ENCODE data around the gene TEX10.
"Not testable (repeated sequence)": the region's sequence is repeated elsewhere in the genome, so short reads cannot be mapped to it uniquely, and the experiment has no call there.

Gene TEX10

DNA sequence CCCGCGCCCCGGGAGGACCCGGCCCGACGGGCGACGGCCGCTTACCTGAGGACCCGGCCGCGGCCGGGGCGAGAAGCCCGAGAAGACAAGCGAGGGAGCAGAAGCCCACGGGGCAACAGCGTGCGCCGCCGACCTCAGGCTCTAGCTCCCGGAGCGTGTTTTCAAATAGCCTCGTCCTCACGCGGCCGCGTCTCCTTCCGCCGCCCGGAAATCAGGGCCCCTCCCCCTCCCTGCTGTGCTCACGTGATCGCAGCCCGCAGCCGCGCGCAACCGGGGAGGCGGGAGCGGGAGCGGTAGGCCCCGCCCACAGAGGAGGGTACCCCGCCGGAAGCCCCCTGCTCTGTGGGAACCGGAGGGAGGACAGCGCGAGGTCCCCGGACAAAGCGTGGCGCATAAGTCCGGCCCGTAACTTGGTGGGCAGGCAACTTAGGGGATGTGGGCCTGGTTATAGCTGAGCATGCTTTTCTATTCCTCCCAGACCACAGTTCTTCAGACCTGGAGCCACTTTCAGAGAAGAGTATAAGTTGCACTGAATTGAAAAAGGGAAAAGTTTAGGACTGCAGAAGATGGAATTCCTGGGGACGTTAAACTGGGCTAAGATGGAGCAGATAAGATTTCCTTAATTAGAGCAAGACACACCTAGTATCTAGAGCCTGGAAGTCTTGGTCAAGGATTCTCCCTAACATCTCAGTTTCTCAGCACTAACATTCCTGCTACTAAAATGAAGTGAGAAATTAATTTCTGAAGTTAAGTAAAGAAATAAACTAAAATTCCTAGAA is at the start of gene TEX10:
TSS of gene TEX10 (minus strand) at position 216 of the 779 bp plus-strand sequence. CDS start 3,579 bp downstream, outside the sequence.
- DNase-seq (ENCODE audit: low spot score) = peak; percentile 98

DNA sequence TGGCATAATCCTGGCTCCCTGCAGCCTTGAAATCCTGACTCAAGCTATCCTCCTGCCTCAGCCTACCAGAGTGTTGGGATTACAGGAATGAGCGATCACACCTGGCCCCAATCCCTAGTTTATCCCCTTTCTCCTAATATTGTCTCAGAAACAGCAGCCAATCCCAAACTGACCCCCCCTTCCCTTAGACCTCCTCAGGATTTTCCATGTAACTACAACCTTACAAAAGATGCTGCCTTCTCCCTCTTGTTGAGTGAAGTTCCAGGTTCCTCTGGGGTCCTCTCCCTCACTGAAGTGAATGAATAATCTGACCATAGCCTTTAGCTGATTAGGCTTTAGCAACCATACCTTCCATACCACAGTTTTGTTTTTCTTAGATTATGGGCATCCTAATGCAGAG is 48.3 kb upstream of the TEX10 start:
- peak; percentile 20 for DNase-seq (ENCODE audit: low spot score)

DNA sequence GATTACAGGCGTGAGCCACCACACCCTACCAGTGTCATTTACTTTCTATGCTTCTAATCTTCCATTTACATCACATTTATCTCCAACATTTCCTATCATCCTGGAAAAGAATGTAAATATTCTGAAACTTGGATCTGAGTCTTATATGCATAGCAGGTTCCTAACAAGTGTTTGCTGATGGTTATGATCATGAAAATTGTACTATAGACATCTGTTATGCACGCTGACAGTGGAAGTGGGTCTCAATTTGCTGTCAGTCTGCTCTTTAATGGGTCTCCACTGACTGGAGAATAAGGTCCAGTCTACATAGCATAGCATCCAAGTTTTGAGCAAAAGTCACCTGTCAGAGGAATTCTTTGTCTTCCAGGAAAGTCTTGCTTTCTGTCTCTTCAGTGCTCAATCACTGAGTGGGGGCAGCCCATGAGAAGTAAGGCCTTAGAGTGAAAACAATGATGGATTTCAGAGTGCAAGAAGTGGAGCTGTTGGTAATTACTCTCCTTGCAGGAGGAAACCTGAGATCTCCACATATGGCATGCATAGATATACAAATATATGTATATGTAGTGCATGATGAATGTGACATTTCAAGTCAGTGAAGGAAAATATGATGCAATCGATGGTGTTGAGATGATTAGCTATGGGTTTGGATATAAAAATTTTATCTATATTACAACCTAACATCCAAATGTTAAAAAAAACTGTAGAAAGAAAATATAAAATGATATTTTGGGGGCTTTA is 45.0 kb upstream of the TEX10 start:
- DNase-seq (ENCODE audit: low spot score) = no peak

DNA sequence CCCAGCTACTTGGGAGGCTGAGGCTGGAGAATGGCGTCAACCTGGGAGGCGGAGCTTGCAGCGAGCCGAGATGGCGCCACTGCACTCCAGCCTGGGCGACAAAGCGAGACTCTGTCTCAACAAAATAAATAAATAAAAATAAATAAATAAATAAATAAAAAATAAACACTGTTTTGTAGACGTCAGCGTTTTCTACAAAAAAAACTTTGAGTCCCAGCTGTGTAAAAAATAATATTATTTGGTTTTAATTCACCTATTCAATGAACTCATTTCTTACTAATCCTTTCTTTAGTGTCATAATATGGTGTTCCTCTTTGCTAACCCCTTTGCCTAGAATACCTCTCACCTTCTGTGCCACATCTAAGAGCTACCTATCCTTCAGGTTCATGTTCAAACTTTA is 44.0 kb upstream of the TEX10 start:
- DNase-seq (ENCODE audit: low spot score) = no peak

DNA sequence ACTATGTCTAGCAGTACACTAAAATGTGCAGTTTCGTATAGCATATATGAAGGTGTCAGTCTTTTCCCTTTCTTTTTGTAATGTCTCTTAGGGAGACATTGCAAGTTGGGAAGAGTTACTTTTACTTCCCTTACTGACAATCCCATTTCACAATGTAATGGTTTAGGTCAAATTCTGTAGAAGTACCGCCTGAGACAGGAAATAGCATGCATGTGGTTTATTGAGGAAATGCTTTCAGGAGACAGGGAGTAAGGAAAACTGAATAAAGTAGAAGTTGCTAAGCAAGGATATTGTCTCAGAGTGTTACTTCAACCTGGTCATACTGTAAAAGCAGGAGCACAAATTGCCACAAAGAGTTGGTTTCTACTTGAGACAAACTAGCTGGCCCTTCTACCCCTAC is 42.1 kb upstream of the TEX10 start:
- DNase-seq (ENCODE audit: low spot score) = no peak

DNA sequence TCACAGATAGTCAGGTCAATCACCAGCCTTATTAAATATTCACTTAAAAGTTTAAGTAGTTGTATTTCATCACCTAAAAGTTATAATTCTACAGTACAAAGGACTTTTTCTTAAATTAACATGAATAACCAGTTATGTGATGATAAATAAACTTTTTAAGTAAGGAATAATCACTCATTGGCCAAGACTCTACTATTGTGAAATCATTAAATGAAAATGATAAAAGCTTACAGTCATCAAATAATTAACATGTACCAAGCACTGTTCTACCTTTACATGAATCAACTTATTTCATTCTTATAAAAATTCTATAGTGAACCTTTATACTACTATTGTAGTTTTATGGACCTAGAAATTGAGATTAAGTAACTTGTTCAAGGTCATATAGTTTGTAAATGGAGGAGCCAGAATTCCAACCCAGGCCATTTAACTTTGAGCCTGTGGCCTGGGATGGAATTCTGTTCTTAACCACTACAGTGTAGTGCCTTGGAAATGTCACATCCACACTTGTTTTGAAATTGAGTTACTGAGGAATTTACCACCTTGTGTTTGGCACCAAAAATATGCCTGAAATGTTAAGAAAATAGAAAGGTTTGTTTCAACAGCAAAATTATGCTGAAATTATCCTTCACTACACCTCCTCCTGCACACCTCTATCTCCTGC is 41.4 kb upstream of the TEX10 start:
- no peak for DNase-seq (ENCODE audit: low spot score)

DNA sequence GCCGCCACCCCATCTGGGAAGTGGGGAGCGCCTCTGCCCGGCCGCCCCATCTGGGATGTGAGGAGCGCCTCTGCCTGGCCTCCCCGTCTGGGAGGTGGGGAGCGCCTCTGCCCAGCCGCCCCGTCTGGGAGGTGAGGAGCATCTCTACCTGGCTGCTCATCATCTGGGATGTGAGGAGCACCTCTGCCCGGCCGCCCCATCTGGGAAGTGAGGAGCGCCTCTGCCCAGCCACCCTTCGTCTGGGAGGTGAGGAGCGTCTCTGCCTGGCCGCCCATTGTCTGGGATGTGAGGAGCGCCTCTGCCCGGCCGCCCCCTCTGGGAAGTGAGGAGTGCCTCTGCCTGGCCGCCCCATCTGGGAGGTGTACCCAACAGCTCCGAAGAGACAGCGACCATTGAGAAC is 40.2 kb upstream of the TEX10 start:
- not testable (repeated sequence) for DNase-seq (ENCODE audit: low spot score)

DNA sequence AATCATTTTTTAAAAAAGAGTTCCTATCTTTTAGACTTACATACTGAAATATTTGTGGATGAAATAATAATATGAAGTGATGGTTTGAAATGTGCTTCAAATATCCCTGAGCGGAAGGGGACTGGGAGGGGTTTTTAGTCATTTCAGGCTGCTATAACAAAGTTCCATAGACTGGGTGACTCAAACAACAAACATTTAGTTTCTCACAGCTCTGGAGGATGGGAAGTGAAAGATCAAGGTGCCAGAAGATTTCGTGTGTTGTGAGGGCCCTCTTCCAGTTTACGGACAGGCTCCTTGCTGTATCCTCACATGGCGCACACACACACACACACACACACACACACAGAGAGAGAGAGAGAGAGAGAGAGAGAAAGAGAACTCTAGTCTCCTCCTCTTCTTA is 27.1 kb upstream of the TEX10 start:
- no peak for DNase-seq (ENCODE audit: low spot score)

DNA sequence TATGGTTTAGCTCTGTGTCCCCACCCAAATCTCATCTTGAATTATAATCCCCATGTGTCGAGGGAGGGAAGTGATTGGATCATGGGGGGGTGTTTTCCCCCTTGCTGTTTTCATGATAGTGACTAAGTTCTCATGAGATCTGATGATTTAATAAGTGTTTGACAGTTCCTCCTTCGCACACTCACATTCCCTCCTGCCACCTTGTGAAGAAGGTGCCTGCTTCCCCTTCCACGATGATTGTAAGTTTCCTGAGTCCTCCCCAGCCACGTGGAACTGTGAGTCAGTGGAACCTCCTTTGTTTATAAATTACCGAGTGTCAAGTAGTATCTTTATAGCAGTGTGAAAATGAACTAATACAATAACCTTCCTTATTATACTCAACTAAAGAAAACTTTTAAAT is 24.3 kb upstream of the TEX10 start:
- DNase-seq (ENCODE audit: low spot score) = no peak

DNA sequence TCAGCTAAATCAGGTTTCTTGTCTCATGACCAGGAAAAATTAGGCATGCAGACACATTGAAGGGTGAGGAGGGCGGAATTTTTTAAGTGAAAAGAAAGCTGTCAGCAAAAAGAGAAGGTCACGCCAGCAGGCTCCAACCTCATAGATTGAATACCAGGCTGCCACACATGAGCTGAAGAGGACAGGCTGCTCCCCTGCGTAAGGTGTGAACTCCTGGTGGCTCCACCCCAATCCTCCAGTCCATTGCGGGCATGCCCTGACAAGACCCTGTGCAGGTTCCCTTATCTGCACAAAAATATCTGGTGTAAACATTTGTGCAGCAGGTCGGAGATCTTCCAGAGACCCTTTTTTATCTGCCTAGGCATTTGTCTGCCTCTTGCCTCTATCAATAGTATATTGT is 22.9 kb upstream of the TEX10 start:
- DNase-seq (ENCODE audit: low spot score) = no peak

DNA sequence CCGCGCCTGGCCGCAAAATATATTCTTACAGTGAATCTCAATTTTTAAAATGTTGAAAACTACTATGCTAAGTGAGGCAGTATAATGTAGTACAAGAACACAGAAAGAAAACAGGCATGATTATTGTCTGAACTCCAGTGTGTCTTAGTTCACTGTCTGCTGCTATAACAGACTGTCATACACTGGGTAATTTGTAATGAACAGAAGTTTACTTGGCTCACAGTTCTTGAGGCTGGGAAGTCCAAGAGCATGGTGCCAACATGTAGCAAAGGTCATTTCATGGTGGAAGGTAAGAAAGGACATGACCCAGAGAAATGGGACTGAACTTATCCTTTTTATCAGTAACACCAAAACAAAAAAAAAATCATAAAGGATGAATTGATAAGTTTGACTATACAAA is 19.9 kb upstream of the TEX10 start:
- DNase-seq (ENCODE audit: low spot score) = no peak

DNA sequence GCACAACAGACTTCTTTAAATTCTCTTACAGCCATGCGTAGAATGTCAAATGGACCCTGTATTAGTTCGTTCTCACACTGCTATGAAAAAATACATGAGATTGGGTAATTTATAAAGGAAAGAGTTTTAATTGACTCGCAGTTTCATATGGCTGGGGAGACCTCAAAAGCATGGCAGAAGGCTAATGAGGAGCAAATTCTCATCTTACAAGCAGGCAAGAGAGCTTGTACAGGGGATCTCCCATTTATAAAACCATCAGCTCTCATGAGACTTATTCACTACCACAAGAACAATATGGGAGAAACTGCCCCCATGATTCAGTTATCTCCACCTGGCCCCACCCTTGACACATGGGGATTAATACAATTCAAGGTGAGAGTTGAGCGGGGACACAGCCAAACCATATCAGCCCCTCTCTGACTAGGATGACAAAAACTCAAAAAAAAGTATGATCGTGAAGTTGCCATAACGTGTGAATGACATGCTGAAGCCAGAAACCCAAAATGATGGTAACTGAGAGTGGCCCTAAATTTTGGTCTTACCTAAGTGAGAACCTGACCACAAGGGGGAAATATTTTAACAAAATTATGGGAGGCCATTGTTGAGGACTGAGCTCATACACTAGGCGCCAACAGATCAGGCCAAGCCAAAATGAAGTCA is 17.5 kb upstream of the TEX10 start:
- no peak for DNase-seq (ENCODE audit: low spot score)

DNA sequence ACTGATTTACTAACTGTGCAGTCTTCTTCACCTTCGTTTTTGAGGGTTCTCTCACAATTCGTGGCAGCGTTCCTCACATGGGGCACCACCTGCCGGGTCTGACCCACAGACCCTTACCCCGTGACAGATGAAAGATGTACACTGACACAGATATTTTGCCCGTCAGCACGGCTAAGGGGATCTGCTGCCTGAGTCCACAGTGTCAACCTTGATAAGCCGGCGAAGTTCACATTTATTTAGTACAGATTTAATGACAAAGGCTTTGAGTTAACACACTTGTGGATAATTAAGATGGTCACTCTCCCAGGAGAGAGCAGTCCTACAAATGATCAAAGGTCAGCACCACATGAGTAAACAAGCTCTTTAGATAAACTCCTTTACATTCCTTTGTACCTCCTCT is 15.9 kb upstream of the TEX10 start:
- no peak for DNase-seq (ENCODE audit: low spot score)

DNA sequence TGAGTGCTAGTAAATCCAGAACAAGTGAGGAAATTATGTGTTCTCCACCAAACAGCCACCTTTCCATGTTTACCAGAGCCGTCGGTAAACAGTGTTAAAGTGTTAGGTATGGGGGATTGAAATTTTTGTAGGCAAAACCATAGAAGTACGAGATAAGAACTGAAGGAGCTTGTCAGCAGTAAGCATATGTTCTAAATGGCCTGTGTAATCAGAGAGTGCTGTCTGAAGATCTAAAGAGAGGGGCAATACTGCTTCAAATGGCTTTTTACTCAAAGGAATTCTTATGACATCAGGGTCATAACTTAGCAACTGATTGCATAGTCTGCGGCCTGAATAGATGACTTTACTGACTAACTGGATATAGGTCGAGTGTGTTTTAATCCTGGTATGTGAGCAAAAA is 13.4 kb upstream of the TEX10 start:
- DNase-seq (ENCODE audit: low spot score) = no peak

DNA sequence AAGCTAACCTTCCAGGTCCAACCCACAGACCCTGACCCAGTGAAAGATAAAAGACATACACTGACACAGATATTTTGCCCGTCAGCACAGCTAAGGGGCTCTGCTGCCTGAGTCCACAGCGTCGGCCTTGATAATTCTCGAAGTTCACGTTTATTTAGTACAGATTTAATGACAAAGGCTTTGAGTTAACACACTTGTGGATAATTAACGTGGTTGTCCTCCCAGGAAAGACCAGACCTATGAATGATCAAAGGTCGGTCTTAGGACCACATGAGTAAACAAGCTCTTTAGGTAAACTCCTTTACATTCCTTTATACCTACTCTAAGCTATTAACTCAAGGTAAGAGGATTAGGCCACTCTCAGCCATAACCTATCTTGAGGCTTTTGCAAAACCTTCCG is 11.3 kb upstream of the TEX10 start:
- no peak for DNase-seq (ENCODE audit: low spot score)

DNA sequence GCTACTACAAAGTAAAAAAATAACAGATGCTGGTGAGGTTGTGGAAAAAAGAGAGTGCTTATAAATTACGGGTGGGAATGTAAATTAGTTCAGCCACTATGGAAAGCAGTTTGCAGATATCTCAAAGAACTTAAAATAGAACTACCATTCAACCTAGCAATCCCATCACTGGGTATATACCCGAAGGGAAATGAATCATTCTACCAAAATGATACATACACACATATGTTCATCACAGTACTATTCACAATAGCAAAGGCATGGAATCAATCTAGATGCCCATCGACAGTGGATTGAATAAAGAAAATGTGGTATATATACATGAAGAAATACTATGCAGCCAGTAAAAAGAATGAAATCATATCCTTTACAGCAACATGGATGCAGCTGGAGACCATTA is 6.3 kb upstream of the TEX10 start:
- DNase-seq (ENCODE audit: low spot score) = no peak

DNA sequence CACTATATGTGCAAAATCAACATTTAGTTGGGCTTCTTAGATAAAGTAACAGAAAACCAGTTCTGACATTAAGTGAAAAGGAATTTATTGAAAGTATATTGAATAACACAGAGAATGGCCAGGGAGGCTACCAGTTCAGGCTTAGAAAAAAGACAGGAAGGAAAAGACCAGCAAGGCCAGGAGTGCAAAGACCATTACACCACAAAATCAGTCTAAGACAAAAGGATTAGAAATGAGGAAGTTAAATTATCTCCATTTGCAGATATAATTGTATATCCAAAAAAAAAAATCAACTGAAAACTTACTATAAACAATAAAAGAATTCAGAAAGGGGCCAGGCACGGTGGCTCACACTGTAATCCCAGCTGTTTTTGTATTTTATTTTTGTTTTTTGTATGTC is 4.8 kb upstream of the TEX10 start:
- DNase-seq (ENCODE audit: low spot score) = no peak

DNA sequence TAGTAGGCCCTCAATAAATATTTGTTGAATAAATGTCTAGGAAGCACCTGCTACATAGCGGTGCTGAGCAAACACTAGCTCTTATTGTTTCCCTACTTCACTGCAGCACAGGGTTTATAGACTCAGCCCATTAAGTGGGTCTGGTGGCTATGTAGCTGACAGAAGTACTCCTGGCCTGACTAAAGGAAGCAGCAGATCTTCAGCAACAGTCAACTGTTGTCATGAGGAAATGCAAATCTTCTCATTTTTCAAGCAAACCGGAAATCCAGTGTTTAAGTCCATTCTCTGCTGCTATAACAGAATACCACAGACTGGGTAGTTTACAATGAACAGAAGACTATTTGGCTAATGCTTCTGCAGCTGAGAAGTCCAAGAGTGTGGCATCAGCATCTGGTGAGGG is 2.8 kb upstream of the TEX10 start:
- DNase-seq (ENCODE audit: low spot score) = no peak

DNA sequence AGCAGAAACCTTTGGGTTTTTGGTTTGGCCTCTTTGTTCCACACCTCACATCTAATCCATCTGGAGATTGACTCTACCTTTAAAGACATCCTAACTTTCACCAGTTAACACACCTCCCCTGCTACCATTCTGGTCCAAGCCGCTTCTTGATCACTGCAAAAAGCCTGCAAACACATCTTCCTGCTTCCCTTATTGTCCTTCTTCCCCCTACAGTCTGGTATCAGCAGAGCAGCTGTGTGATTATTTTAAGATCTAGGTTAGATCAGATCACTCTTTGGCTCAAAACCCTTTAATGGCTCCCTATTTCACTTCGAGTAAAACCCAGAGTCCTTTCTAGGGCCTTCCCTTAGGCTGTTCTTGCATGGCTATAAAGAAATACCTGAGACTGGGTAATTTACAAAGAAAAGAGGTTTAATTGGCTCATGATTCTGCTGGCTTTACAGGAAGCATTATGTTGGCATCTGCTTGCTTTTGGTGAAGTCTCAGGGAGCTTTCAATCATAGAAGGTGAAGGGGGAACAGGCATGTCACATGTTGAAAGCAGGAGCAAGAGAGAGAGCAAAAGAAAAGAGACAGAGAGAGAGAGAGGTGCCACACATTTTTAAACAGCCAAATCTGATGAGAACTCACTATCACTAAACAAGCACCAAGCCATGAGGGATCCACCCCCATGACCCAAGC is 1.5 kb upstream of the TEX10 start:
- DNase-seq (ENCODE audit: low spot score) = no peak

DNA sequence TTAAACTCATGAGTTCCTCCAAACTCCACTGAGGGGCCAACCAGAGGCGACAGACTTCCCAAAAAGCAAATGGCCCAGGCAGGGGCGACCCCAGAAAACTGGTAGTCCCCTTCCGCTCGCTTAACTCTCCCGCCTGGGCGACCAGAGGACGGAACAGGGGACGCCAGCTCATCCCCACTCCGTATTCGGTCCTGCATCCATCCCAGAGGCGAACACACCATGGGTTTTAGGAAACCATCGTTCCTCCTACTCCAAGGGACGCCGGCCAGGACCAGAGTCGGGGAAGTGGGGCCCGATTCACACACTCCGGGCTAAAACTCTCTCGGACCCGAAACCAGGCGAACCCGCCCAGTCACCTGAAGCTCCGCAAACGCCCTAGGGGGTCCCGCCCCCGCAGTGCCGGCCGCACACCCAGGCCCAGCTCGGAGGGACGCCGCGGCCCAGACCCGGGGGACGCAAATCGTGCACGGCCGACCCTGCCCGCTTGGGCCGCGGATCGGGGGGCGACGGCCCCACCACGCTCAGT is 478 bp downstream of the TEX10 start:
- peak; percentile 41 for DNase-seq (ENCODE audit: low spot score)

DNA sequence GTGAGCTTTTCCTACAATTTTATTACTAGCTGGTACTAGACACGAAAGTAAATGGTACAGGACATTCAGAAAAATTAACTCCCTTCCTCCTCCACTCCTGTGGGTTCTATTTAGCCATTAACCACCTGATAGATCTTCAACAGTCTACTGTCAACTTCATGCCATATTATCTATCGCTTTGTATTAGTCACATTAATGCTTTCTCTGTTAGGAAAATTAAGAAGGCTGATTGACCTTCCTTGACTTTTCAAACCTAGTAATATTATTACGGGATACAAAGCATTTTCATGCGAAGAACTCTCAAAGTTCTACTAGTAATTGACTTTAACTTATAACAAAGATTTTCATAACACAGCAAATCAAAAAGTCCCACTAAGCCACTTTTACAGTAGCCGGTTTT is 1.2 kb downstream of the TEX10 start:
- no peak for DNase-seq (ENCODE audit: low spot score)

DNA sequence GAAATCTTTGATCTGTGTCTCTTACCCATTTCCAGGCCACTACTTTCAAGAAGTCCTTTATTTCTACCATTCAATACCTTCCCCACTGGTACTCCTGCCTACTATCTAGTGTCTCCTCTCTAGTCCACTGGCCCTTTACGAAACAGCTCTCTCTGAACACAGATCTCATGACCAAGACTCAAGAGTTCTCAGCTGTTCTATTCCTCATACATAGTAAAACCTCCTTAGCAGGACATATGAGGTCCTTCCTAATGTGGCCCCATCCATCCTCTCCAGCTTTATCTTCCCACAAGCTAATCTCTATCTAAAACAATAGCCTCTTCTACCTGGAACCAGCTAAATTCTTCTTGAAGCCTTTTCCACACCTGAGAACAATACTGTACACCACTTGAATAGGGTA is 2.6 kb downstream of the TEX10 start:
- DNase-seq (ENCODE audit: low spot score) = no peak
